T47D (cell line): ENCODE data around the gene RHOC.

Source experiments
- DNase-seq, 2 experiments: peaks; one replicate each; pipeline versions ENCODE4 v3.0.0 to v3.0.0-alpha.2; 2011 to 2012; ENCODE audit warnings: low read depth in 1 of 2, low spot score in 1 of 2
- JUND ChIP-seq: IDR thresholded peaks from 2 replicates; pipeline ENCODE4 v1.6.1; 2012; ENCODE audit warnings: low read depth
- in situ Hi-C: cut with HindIII; loops from 2 replicates; pipeline ENCODE4 v1.10.0; 2016; ENCODE audit warnings: low sequenced_read_pairs, low pct_unique_long_range_greater_than_20kb

Gene RHOC

DNA sequence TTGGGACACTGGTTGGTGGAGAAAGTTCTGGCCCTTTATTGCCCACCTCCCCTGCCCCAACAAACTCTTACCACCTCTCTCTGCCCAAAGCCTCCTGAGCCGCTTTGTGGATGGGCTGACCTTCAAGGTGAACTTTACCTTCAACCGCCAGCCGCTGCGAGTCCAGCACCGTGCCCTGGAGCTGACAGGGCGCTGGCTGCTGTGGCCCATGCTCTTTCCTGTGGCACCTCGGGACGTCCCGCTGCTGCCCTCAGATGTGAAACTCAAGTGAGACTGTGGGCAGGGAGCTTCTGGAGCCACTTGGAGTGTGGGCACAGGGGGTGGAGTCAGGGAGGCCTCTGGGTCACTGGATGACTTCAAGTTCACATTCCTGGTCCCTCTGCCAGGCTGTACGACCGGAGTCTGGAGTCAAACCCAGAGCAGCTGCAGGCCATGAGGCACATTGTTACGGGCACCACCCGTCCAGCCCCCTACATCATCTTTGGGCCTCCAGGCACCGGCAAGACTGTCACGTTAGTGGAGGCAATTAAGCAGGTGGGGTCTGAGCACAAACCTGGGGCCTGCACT lies 12.5 kb downstream of the RHOC start:
- no peak for DNase-seq
- in situ Hi-C loops = no loop called here
- TF ChIP-seq JUND = no peak

DNA sequence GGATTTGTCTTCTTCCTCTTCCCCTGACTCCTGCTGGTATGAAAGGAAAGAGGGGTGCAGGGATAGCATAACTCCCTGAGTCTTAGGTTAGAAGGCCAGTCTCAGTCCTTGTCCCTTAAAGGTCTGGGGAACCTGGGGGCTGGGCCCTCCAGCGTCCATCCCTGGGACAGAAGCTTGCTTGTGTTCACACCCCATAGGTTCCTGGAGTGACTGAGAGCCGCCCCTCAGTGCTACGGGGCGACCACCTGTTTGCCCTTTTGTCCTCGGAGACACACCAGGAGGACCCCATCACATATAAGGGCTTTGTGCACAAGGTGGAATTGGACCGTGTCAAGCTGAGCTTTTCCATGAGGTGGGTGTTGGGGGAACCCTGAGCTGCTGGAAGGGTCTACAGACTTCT lies 13.1 kb downstream of the RHOC start:
- in situ Hi-C loops = no loop called here
- no peak for DNase-seq

DNA sequence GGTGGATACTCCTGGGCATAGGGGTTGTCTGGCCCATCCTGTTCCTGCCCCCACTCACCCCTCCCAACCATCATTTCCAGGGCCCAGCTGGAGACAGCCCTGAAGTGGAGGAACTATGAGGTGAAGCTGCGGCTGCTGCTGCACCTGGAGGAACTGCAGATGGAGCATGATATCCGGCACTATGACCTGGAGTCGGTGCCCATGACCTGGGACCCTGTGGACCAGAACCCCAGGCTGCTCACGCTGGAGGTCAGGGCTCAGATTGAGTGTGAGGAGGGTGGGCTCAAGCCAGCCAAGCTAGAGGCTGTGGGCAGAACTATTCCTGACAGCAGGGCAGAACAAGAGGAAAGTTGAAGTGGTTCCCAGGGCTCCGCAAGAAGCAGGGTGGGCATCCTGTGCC lies 14.2 kb downstream of the RHOC start:
- DNase-seq = no peak
- TF ChIP-seq JUND = no peak
- in situ Hi-C loops = no loop called here

More for the DNA sequence above, 13.1 kb downstream of the RHOC start:
- TF ChIP-seq JUND = no peak

DNA sequence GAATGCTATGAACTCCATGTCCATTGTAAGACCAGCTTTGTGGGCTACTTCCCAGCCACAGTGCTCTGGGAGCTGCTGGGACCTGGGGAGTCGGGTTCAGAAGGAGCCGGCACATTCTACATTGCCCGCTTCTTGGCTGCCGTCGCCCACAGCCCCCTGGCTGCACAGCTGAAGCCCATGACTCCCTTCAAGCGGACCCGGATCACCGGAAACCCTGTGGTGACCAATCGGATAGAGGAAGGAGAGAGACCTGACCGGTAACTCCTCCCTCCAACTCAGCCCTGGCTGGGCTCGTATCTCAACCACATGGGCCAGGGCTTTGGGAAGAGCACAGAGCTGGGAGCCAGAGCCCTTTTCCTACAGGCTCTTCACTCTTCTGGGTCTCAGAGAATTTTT lies 17.1 kb downstream of the RHOC start:
- no peak for TF ChIP-seq JUND
- no peak for DNase-seq
- in situ Hi-C loops = no loop called here

DNA sequence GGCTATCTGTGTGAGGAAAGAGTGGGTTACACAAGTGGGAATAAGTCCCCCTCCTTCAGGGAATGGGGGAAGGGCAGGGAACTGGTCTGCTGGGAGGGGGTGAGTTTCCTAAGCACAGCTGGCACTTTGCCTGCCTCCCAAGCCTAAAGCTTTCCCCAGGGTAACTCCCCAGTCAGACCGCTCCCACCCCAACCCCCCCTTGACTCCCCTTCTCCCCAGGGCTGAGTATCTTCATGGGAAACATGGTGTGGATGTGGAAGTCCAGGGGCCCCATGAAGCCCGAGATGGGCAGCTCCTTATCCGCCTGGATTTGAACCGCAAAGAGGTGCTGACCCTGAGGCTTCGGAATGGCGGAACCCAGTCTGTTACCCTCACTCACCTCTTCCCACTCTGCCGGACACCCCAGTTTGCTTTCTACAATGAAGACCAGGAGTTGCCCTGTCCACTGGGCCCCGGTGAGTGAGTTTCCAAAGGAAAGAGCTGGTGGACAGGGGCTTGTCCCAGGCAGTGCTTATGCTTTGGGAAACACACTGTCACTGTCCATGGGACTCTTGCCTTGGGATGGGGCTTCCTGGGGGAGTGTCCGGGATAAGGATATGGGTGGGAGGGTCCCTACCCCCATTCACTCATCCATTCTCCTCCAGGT lies 17.6 kb downstream of the RHOC start:
- in situ Hi-C loops = no loop called here
- no peak for DNase-seq
- TF ChIP-seq JUND = no peak

DNA sequence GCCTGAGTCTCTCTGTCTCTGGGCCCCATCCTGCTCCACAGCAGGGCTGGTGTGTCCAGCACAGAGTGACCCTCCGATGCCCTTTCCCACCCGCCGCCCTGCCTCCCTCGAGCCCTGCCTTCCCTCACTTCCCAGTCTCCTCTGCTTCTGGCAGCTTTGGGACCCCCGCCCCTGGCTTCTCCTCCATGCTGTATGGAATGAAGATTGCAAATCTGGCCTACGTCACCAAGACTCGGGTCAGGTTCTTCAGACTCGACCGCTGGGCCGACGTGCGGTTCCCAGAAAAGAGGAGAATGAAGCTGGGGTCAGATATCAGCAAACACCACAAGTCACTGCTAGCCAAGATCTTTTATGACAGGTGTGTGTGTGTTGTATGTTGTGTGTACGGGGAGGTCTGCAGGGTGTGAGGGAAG lies 18.1 kb downstream of the RHOC start:
- no peak for DNase-seq
- TF ChIP-seq JUND = no peak
- in situ Hi-C loops = no loop called here

DNA sequence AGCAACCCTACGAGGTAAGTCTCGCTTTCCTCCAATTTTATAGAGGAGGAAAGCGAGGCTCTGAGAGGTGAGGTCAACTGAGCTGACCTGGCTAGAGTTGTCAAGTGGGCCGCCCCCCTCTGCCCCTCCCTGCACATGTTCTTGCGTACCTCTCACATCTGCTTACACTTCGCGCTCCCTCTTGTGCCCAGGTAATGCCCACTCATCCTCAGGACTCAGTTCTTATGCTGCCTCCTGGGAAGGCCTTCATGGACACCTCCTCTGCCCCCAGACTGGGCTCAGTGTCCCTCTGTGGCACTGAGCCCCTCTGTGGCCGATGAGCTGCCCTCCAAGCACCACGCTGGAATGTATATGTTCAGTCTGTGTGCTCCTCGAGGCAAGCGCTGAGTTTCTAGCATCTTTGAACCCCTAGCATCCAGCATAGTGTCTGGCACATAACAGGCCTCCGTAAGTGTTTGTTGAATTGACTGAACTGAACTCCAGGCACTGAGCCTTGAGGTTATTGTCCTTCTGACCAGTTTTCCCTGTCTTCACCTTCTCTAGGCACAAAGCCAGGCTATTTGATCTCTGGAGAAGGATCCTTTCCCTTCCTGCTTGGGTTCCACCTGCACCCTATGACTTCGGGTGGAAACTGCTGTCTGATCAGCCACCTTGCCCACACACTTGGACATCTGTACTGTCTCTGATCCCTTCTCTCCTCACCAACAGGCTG lies 19.0 kb downstream of the RHOC start:
- TF ChIP-seq JUND = no peak
- DNase-seq = peak in 1 of 2 experiments; percentile 82
- in situ Hi-C loops = no loop called here

DNA sequence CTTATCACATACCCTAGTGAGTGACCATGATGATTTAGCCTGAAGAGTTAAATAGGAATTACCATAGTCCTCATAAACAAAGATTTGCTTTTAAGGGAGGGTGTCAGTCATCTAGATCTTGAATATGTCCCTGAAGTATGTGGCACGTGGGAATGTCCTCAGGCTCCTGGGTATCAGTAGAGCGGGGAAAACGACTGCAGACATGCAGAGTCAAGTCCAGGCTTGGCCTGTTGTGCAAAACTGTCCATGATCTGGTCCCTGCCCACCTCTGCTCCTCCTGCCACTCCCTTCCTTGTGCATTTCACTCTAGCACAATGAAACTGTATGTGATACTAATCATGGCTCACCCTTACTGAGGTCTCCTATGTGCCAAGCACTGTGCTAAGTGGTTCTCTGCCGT lies 19.6 kb downstream of the RHOC start:
- DNase-seq = no peak
- in situ Hi-C loops = no loop called here
- no peak for TF ChIP-seq JUND

DNA sequence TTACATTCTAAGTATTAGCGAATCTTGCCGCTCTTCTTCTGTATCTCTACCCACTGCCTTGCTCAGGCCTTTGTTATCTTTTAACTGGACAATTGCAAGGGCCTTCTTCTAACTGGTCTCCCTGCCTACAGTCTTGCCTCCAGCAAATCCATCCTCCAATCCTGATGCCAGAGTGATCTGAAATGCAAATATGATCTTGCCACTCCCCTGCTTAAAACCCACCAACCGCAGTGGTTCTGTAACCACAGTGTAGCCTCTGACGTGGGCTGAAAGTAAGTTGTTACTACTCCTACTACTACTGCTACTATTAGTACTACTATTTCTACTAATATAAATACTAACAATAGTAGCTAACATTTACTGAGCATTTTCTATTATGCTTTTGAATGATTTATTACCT lies 20.1 kb downstream of the RHOC start:
- in situ Hi-C loops = no loop called here
- no peak for TF ChIP-seq JUND
- no peak for DNase-seq

DNA sequence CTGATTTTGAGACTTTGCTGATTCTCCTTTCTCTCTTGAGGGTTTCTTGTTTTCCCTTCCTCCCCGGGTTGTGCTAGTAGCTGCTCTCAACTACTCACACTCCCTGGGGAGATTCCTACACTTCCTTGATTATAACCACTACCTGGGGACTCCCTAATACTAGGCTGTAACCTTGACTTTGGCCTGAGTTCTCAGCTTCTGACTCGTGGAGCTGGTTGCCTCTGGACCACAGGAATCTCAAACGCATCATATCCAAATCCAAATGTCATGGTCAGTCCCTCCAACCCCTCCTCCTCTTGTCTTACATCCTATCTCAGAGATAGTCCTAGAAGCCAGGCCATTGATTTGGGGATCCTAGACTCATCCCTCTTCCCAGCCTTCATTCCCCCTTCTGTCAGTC lies 20.5 kb downstream of the RHOC start:
- DNase-seq = no peak
- no peak for TF ChIP-seq JUND
- in situ Hi-C loops = no loop called here

DNA sequence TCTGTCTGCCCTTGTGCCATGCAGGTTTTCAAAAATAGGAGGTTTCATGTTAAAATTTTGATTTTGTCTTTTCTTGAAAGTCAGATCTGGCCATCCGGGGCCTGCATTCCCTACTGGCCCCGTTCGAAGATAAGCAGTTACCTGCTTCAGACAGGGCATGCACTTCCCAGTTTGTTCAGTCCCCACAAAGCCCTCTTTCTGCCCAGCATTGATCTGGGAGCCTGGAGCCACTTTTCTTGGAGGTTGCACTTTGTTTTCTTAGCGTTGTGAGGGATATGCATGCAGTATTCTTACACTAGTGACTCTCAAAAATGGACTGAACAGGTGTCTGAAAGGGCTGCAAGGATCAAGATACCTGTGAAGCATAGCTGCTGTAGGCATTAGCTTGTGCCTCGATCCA lies 21.0 kb downstream of the RHOC start:
- in situ Hi-C loops = no loop called here
- no peak for TF ChIP-seq JUND
- no peak for DNase-seq

DNA sequence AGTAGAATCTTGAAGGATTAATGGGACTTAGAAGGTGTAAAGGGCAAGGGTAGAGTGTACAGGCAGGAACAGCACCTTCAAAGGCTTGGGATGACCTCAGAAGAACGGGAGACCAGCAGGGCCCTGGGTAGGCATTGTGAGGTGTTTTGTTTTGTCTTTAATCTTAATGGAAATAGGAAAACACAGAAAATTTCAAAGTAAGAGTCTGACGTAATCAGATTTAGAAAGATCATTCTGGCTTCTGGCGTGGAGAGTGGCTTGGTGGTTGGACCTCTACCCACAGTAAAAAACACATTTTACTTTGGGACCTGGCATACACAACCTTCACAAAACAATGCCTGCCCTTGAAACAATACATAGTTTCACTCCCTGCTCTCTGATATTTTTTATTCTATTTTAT lies 28.3 kb downstream of the RHOC start:
- TF ChIP-seq JUND = no peak
- in situ Hi-C loops = no loop called here
- no peak for DNase-seq

DNA sequence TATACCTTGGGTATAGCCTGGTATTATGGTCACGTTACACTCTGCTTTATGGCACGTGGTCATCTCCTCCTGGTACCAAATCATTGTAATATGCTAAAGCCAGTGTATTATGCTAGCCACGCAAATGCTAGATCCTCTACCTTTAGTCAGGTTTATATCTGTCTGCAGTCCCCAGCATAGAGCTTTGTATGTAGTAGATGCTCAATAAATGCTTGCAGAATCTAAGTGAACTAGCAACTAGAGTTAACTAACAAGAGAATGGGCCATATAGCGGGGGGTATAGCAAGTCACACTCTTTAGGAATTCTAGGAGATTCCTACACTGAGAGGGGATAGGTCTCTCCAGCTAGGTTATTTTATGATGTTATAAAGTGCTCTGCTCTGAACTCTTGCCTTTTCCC lies 29.4 kb downstream of the RHOC start:
- in situ Hi-C loops = no loop called here
- DNase-seq = no peak
- TF ChIP-seq JUND = no peak

DNA sequence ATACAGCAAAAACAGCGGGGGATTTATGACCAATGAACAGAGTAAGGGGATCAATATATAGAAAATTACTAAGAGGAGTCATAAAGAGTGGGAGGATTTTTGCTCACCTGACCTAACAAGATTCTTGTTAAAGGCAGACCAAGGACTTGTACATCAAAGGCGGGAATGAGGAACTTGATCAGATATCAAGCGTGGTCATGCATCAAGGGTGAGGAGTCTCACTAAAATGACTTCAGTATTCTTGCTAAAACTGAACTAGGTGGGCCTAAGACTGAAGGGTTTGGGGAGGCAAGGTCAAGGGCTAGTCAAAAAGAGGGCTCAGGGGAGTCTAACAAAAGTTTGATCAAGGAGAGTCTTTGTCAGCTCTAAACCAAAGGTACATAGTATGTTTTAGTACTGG lies 30.4 kb downstream of the RHOC start:
- no peak for DNase-seq
- TF ChIP-seq JUND = no peak
- in situ Hi-C loops = no loop called here
